IMR-90 (cell line): ENCODE measurements around the gene DNAJC17. TPM values are rescaled to one million over a fixed set of nuclear protein-coding genes. Genes with fewer than 3 reads are reported as not detected.

ENCODE experiments used
- ATAC-seq: fragments of 200-7000 bp; cut with Tn5 transposase; 2 replicates; pipeline ENCODE4 v1.9.1; 2020; ENCODE audit warnings: low read depth, mild to moderate bottlenecking, moderate library complexity
- BruUV-seq: library from RNA; stranded (reverse); fragments of 400-500 nt; replicated peaks from 2 replicates; lab custom pipeline; 2021; lab: Mats Ljungman, UMichigan
- CTCF ChIA-PET: fragments of 300-600 bp; formaldehyde crosslinking; extraction: SDS; loops from one replicate; lab custom pipeline; 2021; ENCODE audit warnings: antibody characterized with exemption; lab: Yijun Ruan, JAX
- POLR2A ChIA-PET: fragments of 300-600 bp; sonication (Branson Sonifier 250); formaldehyde crosslinking; loops from one replicate; lab custom pipeline; 2022; ENCODE audit warnings: antibody characterized with exemption; ENCODE audit not compliant: unreplicated experiment; lab: Charles Lee
- DNase-seq: peaks from one replicate; pipeline ENCODE4 v3.0.0; 2013
- H2AFZ ChIP-seq: replicated peaks from 2 replicates; pipeline ENCODE3; 2013; ENCODE audit warnings: low read length, mild to moderate bottlenecking; ENCODE audit not compliant: poor library complexity
- H2AK5ac ChIP-seq: 2 replicates; pipeline ENCODE4 v1.6.1; 2013; ENCODE audit warnings: low read depth, low read length, inconsistent platforms
- H2AK9ac ChIP-seq: replicated peaks from 2 replicates; pipeline ENCODE3; 2013; ENCODE audit warnings: mild to moderate bottlenecking, low read depth, low read length, moderate library complexity; ENCODE audit not compliant: poor library complexity
- H2BK120ac ChIP-seq: 2 replicates; pipeline ENCODE4 v1.6.1; 2013; ENCODE audit warnings: low read depth, low read length, inconsistent platforms
- H2BK15ac ChIP-seq: 3 replicates; pipeline ENCODE4 v1.6.1; 2013; ENCODE audit warnings: low read depth, low read length, inconsistent platforms
- H2BK20ac ChIP-seq: 2 replicates; pipeline ENCODE4 v1.6.1; 2013; ENCODE audit warnings: low read depth, mild to moderate bottlenecking, inconsistent platforms, low read length, moderate library complexity
- H2BK5ac ChIP-seq: 2 replicates; pipeline ENCODE4 v1.6.1; 2013; ENCODE audit warnings: mild to moderate bottlenecking, low read depth, low read length, inconsistent platforms; ENCODE audit not compliant: poor library complexity, severe bottlenecking
- H3K14ac ChIP-seq: replicated peaks from 2 replicates; pipeline ENCODE4 v1.6.1; 2013; ENCODE audit warnings: low read depth, low read length, inconsistent platforms
- H3K18ac ChIP-seq: 2 replicates; pipeline ENCODE4 v1.6.1; 2013; ENCODE audit warnings: low read depth, low read length, control low read depth
- H3K23ac ChIP-seq: 2 replicates; pipeline ENCODE4 v1.6.1; 2013; ENCODE audit warnings: low read depth, low read length, inconsistent platforms
- H3K27ac ChIP-seq: 2 replicates; pipeline ENCODE4 v1.5.1; 2013; ENCODE audit warnings: mild to moderate bottlenecking, control low read depth, low read length; ENCODE audit not compliant: insufficient read depth
- H3K27me3 ChIP-seq: 2 replicates; pipeline ENCODE4 v1.6.1; 2013; ENCODE audit warnings: low read length; ENCODE audit not compliant: control insufficient read depth, insufficient read depth
- H3K36me3 ChIP-seq: 2 replicates; pipeline ENCODE4 v1.6.1; 2013; ENCODE audit warnings: low read length, mixed read lengths; ENCODE audit not compliant: control insufficient read depth, insufficient read depth
- H3K4ac ChIP-seq: 2 replicates; pipeline ENCODE4 v1.6.1; 2013; ENCODE audit warnings: low read depth, low read length, inconsistent platforms
- H3K4me1 ChIP-seq: 2 replicates; pipeline ENCODE4 v1.6.1; 2013; ENCODE audit warnings: low read length, mixed read lengths; ENCODE audit not compliant: control insufficient read depth, insufficient read depth
- H3K4me2 ChIP-seq: 2 replicates; pipeline ENCODE4 v1.6.1; 2013; ENCODE audit warnings: low read depth, mild to moderate bottlenecking, control low read depth, low read length, moderate library complexity
- H3K4me3 ChIP-seq: 2 replicates; pipeline ENCODE4 v1.5.1; 2013; ENCODE audit warnings: low read depth, mild to moderate bottlenecking, control low read depth, low read length, moderate library complexity; ENCODE audit not compliant: insufficient read depth
- H3K56ac ChIP-seq: 2 replicates; pipeline ENCODE4 v1.6.1; 2013; ENCODE audit warnings: low read length, inconsistent platforms; ENCODE audit not compliant: insufficient read depth; ENCODE audit errors: extremely low read depth
- H3K79me1 ChIP-seq, 2 experiments: 2 replicates each; pipeline ENCODE4 v1.6.1; 2013; ENCODE audit warnings: low read length in 2 of 2, inconsistent platforms in 1 of 2, low read depth in 1 of 2
- H3K9ac ChIP-seq: 2 replicates; pipeline ENCODE4 v1.6.1; 2013; ENCODE audit warnings: low read depth, low read length, control low read depth
- H3K9me1 ChIP-seq: 2 replicates; pipeline ENCODE4 v1.6.1; 2013; ENCODE audit warnings: low read length, inconsistent platforms; ENCODE audit not compliant: insufficient read depth
- H3K9me3 ChIP-seq: 2 replicates; pipeline ENCODE4 v1.6.1; 2013; ENCODE audit warnings: low read length; ENCODE audit not compliant: control insufficient read depth, insufficient read depth
- H4K20me1 ChIP-seq: 2 replicates; pipeline ENCODE4 v1.6.1; 2013; ENCODE audit warnings: low read length, inconsistent platforms; ENCODE audit not compliant: insufficient read depth
- H4K5ac ChIP-seq: 2 replicates; pipeline ENCODE4 v1.6.1; 2013; ENCODE audit warnings: mild to moderate bottlenecking, low read depth, low read length, control low read depth
- H4K8ac ChIP-seq, 2 experiments: 2 replicates each; pipeline ENCODE4 v1.6.1; 2013; ENCODE audit warnings: low read depth in 2 of 2, low read length in 2 of 2, control low read depth in 1 of 2, inconsistent platforms in 1 of 2
- H4K91ac ChIP-seq: 2 replicates; pipeline ENCODE4 v1.6.1; 2013; ENCODE audit warnings: low read depth, low read length, inconsistent platforms; ENCODE audit not compliant: insufficient read depth
- CEBPB ChIP-seq: IDR thresholded peaks from 2 replicates; pipeline ENCODE4 v1.6.1; 2012; ENCODE audit warnings: low read depth, low read length, improper control_type of control experiment
- CHD1 ChIP-seq: IDR thresholded peaks from 2 replicates; pipeline ENCODE4 v1.6.1; 2012; ENCODE audit warnings: low read depth, low read length, improper control_type of control experiment
- MAFK ChIP-seq: IDR thresholded peaks from 2 replicates; pipeline ENCODE4 v1.6.1; 2012; ENCODE audit warnings: low read depth, low read length, improper control_type of control experiment
- SMC3 ChIP-seq: fragments of 150-350 bp; IDR thresholded peaks from 2 replicates; pipeline ENCODE4 v1.6.1; 2016; ENCODE audit warnings: low read depth, mild to moderate bottlenecking, antibody characterized with exemption, low read length, moderate library complexity
- WGBS, 2 experiments: methylation state at CpG; one replicate each; pipeline versions ENCODE4 v1.1.5 to v1.1.7; 2013; ENCODE audit warnings: missing lambda C conversion rate in 2 of 2; ENCODE audit not compliant: insufficient read length in 1 of 2; ENCODE audit errors: extremely low coverage in 2 of 2; 5-methylcytosine and 5-hydroxymethylcytosine counted together
- dilution Hi-C: fragments of 300-500 bp; cut with HindIII; formaldehyde crosslinking; loops from one replicate; pipeline ENCODE4 v1.14.3; 2018; ENCODE audit warnings: low sequenced_read_pairs; ENCODE audit not compliant: unreplicated experiment
- in situ Hi-C: fragments of 300-500 bp; cut with MboI; formaldehyde crosslinking; loops from 3 replicates; pipeline ENCODE4 v1.14.3; 2019; ENCODE audit warnings: low sequenced_read_pairs, inconsistent platforms, mixed read lengths
- intact Hi-C: fragments of 100-400 bp; cut with micrococcal nuclease; formaldehyde crosslinking; loops from 2 replicates; pipeline ENCODE4 v1.10.0; 2022
- polyA plus RNA-seq, 3 experiments: library from polyadenylated mRNA; depleted of rRNA; stranded (reverse); fragments of >200 nt; gene quantifications; 2 replicates each; pipeline ENCODE4 v1.2.3, GENCODE V29; 2012; ENCODE audit warnings: low replicate concordance in 1 of 3
- total RNA-seq: library from RNA; depleted of rRNA; stranded (reverse); fragments of >200 nt; gene quantifications from 2 replicates; pipeline ENCODE4 v1.2.3, GENCODE V29; 2012

The DNAJC17 gene
- total and polyA plus RNA-seq, 2 of the 4 experiments (the other 2 are of a cell fraction), result 58.6 to 107 TPM

GRCh38 chr15:40830884-40831283 is 23.6 kb upstream of the DNAJC17 start:
- no TSS peak for BruUV-seq
- 0% methylated on average over 1 of the region's 2 CpGs; no CpG with 5 or more reads in 1 of the 2 experiments for WGBS, 2 experiments
- POLR2A ChIA-PET, result no interaction called here

More at GRCh38 chr15:40830884-40831283, 23.6 kb upstream of the DNAJC17 start:
- no peak overlapping the region for H3K4me3 ChIP-seq
- H3K4me1 ChIP-seq, result peaks cover 5% of the 10 kb centered on the region
- no peak overlapping the region for H4K5ac ChIP-seq
- no peaks in the 10 kb centered on the region for H3K79me1 ChIP-seq
- no peak overlapping the region for H2AK5ac ChIP-seq
- no peak overlapping the region for H2BK15ac ChIP-seq
- H3K4ac ChIP-seq, result no peak overlapping the region
- H2AK9ac ChIP-seq, result no peak overlapping the region
- in situ Hi-C loops, result no loop called here
- H3K56ac ChIP-seq, result no peak overlapping the region
- no peaks in the 10 kb centered on the region for H3K36me3 ChIP-seq
- dilution Hi-C loops, result no loop called here
- no peak for TF ChIP-seq CHD1
- no peak for TF ChIP-seq CEBPB
- no peak for TF ChIP-seq MAFK
- TF ChIP-seq SMC3, result no peak
- DNase-seq, result no peak
- H3K23ac ChIP-seq, result no peak overlapping the region
- H2BK5ac ChIP-seq, result no peak overlapping the region
- no peak overlapping the region for H4K91ac ChIP-seq
- H2BK120ac ChIP-seq, result no peak overlapping the region
- no peaks in the 10 kb centered on the region for H4K20me1 ChIP-seq
- H4K8ac ChIP-seq, result no peak overlapping the region
- CTCF ChIA-PET, result no interaction called here
- no peak overlapping the region for H3K14ac ChIP-seq
- peaks cover 5% of the 10 kb centered on the region for H3K9me1 ChIP-seq
- H3K18ac ChIP-seq, result no peak overlapping the region
- no peaks in the 10 kb centered on the region for H3K9me3 ChIP-seq
- ATAC-seq, result no peak
- no peak overlapping the region for H3K4me2 ChIP-seq
- intact Hi-C loops, result no loop called here
- H3K9ac ChIP-seq, result no peak overlapping the region
- no peak overlapping the region for H3K27ac ChIP-seq
- peaks cover 6% of the 10 kb centered on the region; the same call in 1 of the 2 replicates for H3K27me3 ChIP-seq
- no peak overlapping the region for H2BK20ac ChIP-seq
- no peak overlapping the region for H2AFZ ChIP-seq
